Measurements from ENCODE around the gene ZBTB18. TPM values are rescaled to one million over a fixed set of nuclear protein-coding genes. Genes with fewer than 3 reads are reported as not detected.
"Not testable (repeated sequence)": the region's sequence is repeated elsewhere in the genome, so short reads cannot be mapped to it uniquely, and the experiment has no call there.

Gene ZBTB18
- total RNA-seq, 1 experiment from 2014 or later: 29.4 TPM

DNA sequence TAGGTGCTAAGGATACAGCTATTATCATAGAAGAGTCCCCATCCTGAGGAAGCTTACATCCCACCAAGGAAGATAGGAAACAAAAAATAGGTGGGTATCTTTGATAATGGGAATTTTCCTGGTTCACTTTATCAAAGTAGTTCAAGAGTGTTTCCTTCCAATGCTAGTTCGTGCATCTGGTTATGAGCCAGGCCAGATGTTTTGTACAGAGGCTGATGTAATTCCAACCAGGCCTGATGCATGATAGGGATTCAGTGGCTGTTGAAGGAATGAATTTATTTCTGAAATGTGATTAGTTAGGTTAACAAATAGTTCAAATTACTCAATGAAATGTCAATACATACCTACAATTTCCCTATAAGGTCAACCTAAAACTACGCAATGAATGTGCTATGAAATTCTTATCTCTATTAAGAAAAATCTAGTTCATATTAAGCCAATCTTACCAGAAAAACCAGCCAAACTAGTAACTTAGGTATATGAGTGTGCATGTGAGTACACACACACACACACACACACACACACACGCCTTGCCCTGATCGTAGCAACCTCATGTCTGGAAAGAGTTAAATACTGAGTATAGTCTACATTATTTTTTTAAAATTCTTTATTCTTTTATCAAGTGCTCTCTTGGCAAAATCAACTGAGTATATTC, 9.5 kb upstream of the ZBTB18 start:
- no peak for DNase-seq (ENCODE audit: low read depth)

DNA sequence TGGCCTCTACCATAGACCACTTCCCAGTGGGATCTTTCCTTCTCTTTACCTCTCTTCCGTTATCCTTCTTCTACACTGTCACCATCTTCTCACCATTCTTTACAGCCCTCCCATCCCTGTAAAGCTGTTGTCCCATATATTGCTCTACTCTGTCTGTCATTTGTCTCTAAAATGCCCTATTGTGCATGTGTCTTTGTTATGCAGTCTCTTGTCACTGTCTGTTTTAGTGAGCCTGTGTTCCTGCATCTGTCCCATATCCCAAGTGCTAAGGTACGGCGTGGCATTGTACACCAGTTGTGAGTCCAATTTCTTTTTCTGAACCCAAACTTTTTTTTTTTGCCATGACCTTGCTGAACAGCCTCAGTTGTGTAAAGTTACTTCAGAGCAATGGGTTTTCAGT, 8.8 kb upstream of the ZBTB18 start:
- no peak for DNase-seq (ENCODE audit: low read depth)

DNA sequence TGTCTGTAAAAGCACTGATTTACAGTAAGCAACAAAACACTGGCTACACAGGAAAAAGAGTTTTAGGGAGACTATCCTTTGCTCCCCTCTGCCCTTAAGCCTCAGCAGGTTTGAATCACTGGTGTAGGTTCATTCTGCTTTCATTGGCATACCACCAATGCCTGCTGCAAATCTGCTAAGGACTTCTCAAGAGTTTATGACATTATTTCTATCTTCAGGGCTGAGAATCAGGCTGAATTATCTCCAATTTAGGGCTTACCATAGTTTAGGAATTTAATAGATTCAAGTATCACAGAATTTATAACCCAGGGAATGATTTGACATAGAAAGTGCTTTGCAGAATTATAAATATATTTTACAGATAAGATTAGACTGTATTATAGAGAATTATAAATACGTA, 6.7 kb upstream of the ZBTB18 start:
- no peak for DNase-seq (ENCODE audit: low read depth)

DNA sequence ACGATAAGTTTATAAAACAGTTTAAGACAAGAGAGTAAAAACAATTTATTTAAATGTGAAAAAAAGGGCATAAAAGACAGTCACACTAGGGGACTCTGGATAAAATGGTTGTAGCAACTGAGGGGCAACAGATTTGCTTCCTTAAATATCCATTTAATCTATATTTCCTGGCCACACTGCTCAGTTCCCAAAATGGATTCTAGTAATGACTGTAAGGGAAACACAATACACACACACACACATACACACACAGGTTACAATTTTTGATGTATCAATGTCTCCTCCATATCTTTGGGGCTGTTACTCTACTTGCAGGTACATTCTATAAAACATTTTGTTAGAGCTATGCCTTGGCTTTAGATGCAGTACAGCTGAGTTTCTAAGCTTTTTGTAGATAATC, 4.8 kb upstream of the ZBTB18 start:
- DNase-seq (ENCODE audit: low read depth): not testable (repeated sequence)

GRCh38 chr1:244046907-244047611, 4.0 kb upstream of the ZBTB18 start:
- peak; percentile 68 for DNase-seq (ENCODE audit: low read depth)

- DNase-seq (ENCODE audit: low read depth): peak; percentile 76
Observed at GRCh38 chr1:244047621-244048255, 3.3 kb upstream of the ZBTB18 start.

DNA sequence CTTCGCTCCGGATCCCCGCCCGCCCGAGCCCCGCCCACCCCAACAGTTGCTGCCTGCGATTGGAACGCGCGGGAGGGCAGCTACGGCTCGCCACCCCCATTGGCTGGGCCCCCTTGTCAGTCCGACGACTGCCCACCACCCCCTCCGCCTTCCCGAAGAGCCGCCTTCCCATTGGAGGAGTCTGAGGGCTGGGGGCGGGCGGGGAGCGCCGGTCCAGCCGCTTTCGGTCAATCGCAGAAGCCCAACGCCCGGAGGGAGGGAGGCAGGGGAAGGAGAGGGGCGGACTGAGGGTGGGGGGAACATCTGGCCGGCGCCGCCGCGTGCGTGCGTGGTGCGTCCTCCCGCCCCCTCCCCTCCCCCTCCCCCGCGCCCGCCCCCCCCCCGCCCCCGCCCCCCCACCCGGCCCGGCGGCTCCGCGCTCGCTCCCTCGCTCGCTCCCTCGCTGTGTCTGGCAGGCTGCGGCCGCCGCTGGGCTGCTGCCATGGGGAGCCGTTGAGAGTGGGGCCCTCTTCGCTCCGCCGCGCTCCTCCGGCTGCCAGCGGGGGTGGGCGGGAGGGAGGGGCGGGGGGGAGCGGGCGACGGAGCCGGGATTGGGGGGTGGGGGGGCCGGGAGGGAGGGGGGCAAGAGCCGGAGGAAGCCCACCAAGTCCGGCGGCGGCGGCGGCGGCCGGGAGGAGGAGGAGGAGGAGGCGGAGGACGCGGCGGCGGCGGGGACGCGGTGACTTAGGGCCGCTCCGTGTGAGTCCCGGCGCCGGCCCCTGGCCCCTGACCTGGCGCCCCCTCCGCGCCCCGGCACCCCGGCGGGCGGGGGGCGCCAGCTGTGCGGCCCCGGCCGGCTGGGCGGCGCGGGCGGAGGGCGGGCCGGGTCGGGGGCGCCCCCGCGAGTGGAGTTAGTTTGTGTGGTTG, 2.6 kb upstream of the ZBTB18 start:
- peak; percentile 99 for DNase-seq (ENCODE audit: low read depth)

DNA sequence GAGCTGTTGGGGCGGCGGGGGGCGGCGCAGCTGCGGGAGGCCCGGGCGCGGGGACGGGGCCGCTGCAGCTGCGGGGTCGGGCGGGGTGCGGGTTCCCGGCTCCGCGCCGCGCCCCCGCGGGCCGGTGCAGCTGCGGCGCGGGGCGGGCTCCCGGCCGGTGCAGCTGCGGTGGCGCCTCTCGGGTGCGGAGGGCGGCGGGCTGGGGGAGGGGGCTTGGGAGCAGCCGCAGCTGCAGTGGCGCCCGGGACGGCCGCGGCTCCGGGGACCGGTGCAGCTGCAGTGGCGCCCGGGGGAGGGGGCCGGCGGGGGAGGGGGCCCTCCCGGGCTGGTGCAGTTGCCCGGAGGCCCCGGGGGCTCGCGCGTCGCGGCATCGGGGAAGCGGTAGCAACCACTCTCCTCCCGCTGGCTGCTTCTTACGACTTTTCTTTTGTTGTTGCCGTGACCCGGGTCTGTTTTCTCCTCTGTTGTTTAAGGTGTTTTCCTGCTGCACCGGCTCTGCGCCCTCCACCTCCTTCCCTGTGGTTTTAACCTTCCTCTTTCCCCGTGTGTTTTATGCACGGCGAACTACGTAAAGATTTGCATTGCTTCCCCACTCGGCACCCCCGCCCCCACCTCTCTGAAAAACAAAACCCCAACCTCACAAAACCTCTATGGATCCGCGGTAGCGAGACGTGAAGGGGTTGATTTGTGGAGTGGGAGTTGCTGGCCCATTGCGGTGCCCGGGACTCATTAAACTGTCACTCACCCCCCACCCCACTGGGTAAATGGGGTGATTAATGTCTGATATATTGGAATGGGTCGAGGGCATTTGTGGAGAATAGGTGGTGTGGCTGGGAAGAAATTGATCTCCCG, 1.7 kb upstream of the ZBTB18 start:
- peak; percentile 47 for DNase-seq (ENCODE audit: low read depth)

DNA sequence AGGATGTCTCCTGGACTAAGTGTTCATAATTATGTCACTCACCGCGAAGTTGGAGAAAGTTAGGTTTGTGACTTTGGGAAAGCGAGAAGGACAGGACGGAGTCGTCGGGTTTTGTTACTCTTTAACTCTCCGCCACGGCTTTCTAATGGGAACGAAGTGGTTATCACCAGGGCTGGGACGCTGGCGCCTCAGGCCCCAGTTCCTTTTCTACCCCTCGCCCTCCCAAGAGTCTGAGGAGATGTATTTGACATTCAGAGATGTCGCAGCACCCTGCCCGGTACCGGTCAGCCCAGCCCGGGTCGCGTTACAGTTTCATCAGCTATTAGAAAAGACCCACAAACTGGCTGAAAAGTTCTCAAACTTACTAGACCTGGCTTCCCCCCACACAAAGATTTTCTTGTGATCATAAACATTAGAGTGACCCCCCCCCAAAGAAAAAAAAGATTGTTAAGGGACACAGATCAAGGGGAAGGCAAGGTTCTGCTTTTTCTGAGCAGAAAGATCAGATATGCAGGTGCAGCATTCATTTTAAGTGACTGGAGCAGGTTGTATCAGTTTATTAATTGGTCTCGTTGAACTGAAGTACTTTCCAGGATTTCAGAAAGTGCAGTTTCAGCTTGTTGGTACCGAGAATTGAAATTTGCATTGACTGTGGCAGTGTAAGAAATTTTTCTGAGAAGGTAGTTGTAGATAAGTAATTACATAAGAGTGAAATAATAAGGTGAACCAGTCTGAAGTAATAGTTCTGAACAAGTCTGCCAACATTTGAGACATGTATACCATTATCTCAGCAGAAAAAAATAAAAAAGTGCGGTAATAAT, 859 bp upstream of the ZBTB18 start:
- DNase-seq (ENCODE audit: low read depth): no peak

DNA sequence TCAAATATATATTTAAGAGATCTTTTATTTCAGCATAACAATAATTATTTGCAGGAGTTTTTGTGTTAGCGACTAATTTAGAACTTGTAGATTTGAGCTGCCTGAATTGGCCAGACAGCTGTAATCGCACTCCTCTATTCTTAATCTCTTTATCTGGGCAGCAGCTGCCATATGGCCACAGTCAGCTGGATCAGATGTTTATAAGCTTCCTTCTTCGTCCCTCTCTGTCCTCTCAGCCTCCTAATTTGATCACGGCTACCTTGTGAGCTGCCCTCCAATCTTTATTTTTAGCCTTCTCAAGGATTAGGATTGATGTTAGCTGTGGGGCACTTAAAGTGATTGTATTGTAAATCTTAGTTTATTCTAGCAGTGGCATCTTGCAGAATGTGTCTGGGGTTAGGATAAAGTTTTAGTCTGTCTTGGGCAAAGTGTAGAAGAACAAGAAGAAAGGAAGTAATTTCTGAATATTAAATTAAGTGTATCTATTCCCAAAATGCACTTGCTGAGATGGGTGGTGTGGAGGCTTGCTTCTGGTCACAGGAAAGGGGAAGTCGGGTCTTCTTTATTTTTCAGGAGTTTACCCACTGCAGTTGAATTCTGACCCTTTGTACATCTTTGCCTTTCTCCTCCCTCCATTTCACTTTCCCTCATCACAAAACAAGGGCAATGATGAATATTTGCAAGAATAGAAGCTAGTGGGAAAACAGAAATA, 1.1 kb downstream of the ZBTB18 start:
- DNase-seq (ENCODE audit: low read depth): no peak

GRCh38 chr1:244052728-244053312, 1.7 kb downstream of the ZBTB18 start:
- DNase-seq (ENCODE audit: low read depth): no peak

- DNase-seq (ENCODE audit: low read depth): no peak
Observed at GRCh38 chr1:244053831-244054230, 2.7 kb downstream of the ZBTB18 start.

GRCh38 chr1:244054247-244054923, 3.3 kb downstream of the ZBTB18 start:
- no peak for DNase-seq (ENCODE audit: low read depth)

DNA sequence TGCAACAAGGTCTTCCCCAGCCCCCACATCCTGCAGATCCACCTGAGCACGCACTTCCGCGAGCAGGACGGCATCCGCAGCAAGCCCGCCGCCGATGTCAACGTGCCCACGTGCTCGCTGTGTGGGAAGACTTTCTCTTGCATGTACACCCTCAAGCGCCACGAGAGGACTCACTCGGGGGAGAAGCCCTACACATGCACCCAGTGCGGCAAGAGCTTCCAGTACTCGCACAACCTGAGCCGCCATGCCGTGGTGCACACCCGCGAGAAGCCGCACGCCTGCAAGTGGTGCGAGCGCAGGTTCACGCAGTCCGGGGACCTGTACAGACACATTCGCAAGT, 3.8 kb downstream of the ZBTB18 start:
- no peak for DNase-seq (ENCODE audit: low read depth)

- DNase-seq (ENCODE audit: low read depth): no peak
Observed at GRCh38 chr1:244056577-244056976, 5.5 kb downstream of the ZBTB18 start.

- DNase-seq (ENCODE audit: low read depth): no peak
Observed at GRCh38 chr1:244057474-244058385, 6.6 kb downstream of the ZBTB18 start.

- no peak for DNase-seq (ENCODE audit: low read depth)
Observed at GRCh38 chr1:244060117-244060516, 9.0 kb downstream of the ZBTB18 start.

DNA sequence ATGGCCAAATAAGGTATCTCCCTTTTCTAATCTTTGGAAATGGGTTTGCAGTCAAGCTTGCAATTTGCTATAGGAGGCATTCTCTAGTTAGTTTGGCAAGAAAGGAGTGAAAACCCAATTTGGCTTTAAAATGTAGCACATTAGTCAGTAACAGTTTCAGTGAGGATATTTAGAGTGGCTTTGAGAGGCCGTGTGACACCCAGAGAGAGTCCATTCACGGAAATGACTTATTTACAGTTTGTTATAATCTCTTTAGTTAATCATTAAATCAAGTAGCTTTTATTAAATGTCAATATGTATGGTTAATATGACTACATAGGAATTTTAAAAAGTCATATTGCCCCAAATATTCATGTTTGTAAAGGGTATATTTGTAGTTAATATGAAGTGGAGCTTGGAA, 9.6 kb downstream of the ZBTB18 start:
- DNase-seq (ENCODE audit: low read depth): no peak
